ENCODE data around the gene PFDN1.
"Not testable (repeated sequence)": the region's sequence is repeated elsewhere in the genome, so short reads cannot be mapped to it uniquely, and the experiment has no call there.

Gene PFDN1

GRCh38 chr5:140208065-140208464 lies 94.8 kb downstream of the PFDN1 start:
- no peak for DNase-seq (ENCODE audit: low read depth)

DNA sequence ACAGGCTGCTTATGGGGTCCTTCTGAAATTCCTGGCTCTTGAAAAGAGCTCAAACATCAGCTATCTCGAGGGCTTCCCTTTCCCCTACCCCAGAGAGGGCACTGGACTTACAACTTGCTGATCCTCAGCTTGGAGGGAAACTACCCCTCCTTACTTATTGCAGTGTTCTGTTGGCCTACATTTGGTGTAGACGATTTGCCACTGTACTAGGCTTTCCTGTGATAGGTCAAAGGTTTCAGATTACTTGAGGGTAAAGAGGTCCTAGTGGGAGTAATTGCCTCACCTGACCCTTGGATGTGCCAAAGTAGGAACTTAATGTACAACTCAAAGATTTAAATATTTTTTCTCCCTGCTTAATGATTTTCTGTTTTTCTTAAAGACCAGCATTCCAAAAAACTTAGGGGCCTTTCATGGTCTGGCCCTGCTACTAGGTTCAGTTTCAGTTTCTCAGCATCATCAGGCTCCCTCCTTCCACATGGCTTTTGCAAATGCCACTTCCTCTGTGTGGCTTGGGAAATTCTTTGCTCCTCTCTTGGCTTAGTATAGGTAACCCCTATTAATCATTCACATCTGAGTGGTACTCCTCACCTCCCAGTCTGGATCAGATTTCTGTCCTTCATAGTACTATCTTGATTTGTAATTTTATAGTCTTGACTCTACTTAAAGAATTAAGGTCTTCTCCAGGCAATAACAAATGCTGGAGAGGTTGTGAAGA lies 95.5 kb downstream of the PFDN1 start:
- DNase-seq (ENCODE audit: low read depth) = no peak

DNA sequence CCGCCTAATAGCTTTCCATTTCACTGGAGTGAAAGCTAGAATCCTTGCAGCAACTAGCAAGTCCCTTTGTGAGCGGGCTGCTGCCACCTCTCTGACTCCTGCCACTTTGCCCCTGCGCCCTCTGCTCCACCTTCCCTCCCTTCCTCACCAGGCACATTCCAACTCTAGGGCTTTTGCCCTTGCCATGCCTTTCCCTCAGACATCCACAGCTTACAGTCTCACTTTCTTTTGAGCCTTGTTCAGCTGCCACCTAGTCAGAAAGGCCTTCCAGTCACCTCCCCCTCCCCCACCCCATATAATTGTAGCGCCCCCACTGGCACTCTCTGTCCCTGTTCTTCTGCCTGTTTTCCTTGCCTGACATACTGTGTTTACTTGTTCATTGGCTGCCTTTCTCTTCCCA lies 96.9 kb downstream of the PFDN1 start:
- DNase-seq (ENCODE audit: low read depth) = no peak

DNA sequence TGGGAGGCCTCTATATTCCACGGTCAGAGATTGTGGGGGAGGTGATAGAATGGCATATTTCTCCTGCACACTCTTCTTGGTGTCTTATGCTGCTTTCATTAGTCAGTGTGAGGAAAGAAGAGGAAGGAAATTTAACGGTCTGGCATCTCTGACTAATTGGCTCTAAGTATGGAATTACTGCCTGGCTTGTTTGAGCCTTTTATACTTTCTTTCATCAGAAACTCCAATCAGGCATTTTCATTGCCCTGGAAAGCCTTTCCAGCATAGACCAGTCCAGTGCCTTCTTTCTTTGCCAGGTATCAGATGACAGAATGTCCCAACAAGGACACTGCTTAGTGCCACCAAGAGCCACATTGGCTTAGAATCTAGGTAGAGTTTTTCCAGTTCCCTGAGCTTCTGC lies 97.7 kb downstream of the PFDN1 start:
- no peak for DNase-seq (ENCODE audit: low read depth)

DNA sequence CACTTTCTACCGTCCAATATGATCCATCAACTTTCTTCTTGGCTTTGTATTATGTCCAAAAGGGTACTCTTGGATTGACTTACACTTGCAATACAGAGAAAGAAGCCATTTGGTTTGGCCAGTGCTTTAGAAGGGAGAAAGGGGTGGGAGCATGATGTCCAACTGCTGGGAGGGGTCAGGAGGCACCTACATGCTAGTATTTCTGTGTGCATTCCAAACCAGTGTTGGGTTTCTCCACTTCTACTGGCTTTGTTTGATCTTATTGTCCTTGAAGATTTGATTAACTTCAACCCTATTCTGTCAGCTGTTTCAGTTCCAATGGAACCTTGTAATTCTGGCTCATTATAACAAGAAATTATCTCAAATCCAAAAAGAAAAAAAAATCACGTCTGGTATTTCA lies 100.3 kb downstream of the PFDN1 start:
- no peak for DNase-seq (ENCODE audit: low read depth)

GRCh38 chr5:140202078-140202477 lies 100.8 kb downstream of the PFDN1 start:
- DNase-seq (ENCODE audit: low read depth) = no peak

- DNase-seq (ENCODE audit: low read depth) = not testable (repeated sequence)
Measured at GRCh38 chr5:140198915-140199314, 104.0 kb downstream of the PFDN1 start.

GRCh38 chr5:140197023-140197422 lies 105.9 kb downstream of the PFDN1 start:
- DNase-seq (ENCODE audit: low read depth) = no peak

GRCh38 chr5:140196115-140196814 lies 106.6 kb downstream of the PFDN1 start:
- no peak for DNase-seq (ENCODE audit: low read depth)
